Measurements from ENCODE around the gene CYB5D1. TPM values are rescaled to one million over a fixed set of nuclear protein-coding genes. Genes with fewer than 3 reads are reported as not detected.

Gene CYB5D1
- total and polyA plus RNA-seq, 2 of the 8 experiments (the other 6 are each of a cell fraction or from before 2014, with no cell fraction given), result 11.0 to 18.0 TPM

GRCh38 chr17:7873051-7873450 lies 15.2 kb downstream of the CYB5D1 start:
- no peak overlapping the region for H3K4ac ChIP-seq (replicated peaks; ENCODE audit: insufficient read length, low read depth, low read length)
- H3K79me2 ChIP-seq (ENCODE audit: control insufficient read depth in 1 of 2, insufficient read depth in 2 of 2, low read length in 2 of 2), result no peaks in the 10 kb centered on the region
- H3K4me3 ChIP-seq (ENCODE audit: extremely low read depth in 1 of 4, insufficient read depth in 2 of 4, low read depth in 3 of 4, low read length in 4 of 4), result no peak overlapping the region
- H2BK5ac ChIP-seq (ENCODE audit: low read depth, low read length), result no peak overlapping the region
- H3K23me2 ChIP-seq (ENCODE audit: low read depth, low read length), result no peaks in the 10 kb centered on the region
- H2BK120ac ChIP-seq (replicated peaks; ENCODE audit: low read depth, low read length), result no peak overlapping the region
- CTCF ChIA-PET (ENCODE audit: partially characterized antibody), result interaction anchor here (1.2 to 2.7 kb wide), 2 partner anchors 11 to 130 kb away, joined by 3 to 8 read pairs; no protein-coding TSS in a partner anchor
- H3K23ac ChIP-seq (ENCODE audit: insufficient read length), result no peak overlapping the region
- no peaks in the 10 kb centered on the region for H3K9me3 ChIP-seq (ENCODE audit: insufficient read depth in 2 of 2, low read depth in 1 of 2, low read length in 1 of 2)
- H3K14ac ChIP-seq (ENCODE audit: insufficient read length), result no peak overlapping the region
- DNase-seq (ENCODE audit: low read depth in 1 of 2, low spot score in 2 of 2), result no peak
- H2BK12ac ChIP-seq (ENCODE audit: low read depth, low read length), result no peak overlapping the region
- 91% methylated on average over 4 of the region's 4 CpGs; no CpG with 5 or more reads in 1 of the 2 experiments for WGBS, 2 experiments (ENCODE audit: extremely low coverage in 1 of 2, insufficient coverage in 1 of 2, insufficient read length in 1 of 2, insufficient replicate concordance in 2 of 2, low coverage in 1 of 2, low lambda C conversion rate in 2 of 2, missing lambda C conversion rate in 1 of 2)
- H4K91ac ChIP-seq (replicated peaks; ENCODE audit: insufficient read length, low read length), result no peak overlapping the region
- no peak overlapping the region for H2BK20ac ChIP-seq (ENCODE audit: low read length)
- no peaks in the 10 kb centered on the region for H3K4me1 ChIP-seq (replicated peaks in 1 of 4; ENCODE audit: control insufficient read depth in 3 of 4, insufficient read depth in 4 of 4, low read length in 3 of 4)
- no peaks in the 10 kb centered on the region for H3K79me1 ChIP-seq (ENCODE audit: low read depth, low read length)
- H2BK15ac ChIP-seq (ENCODE audit: low read length), result no peak overlapping the region
- FAIRE-seq, result no peak
- H3K4me2 ChIP-seq (ENCODE audit: insufficient read depth in 1 of 2, low read depth in 2 of 2, low read length in 2 of 2), result no peak overlapping the region
- no peak overlapping the region for H3K27ac ChIP-seq (ENCODE audit: low read depth, low read length)
- POLR2A ChIA-PET (ENCODE audit: partially characterized antibody), result no interaction called here
- H3K18ac ChIP-seq (ENCODE audit: extremely low read depth, low read length), result no peak overlapping the region
- H2AK5ac ChIP-seq (ENCODE audit: low read depth, low read length), result no peak overlapping the region
- no peaks in the 10 kb centered on the region for H3K27me3 ChIP-seq (replicated peaks in 1 of 4; ENCODE audit: control insufficient read depth in 3 of 4, extremely low read depth in 1 of 4, insufficient read depth in 3 of 4, low read length in 3 of 4)
- H4K20me1 ChIP-seq (replicated peaks in 1 of 2; ENCODE audit: control insufficient read depth in 1 of 2, insufficient read depth in 2 of 2, low read length in 2 of 2), result no peaks in the 10 kb centered on the region
- no peak overlapping the region for H3K56ac ChIP-seq (replicated peaks; ENCODE audit: insufficient read length, low read depth, low read length)
- H2AFZ ChIP-seq (ENCODE audit: low read length), result no peak overlapping the region
- no peak overlapping the region for H4K5ac ChIP-seq (ENCODE audit: insufficient read length, low read depth, low read length)
- no peaks in the 10 kb centered on the region for H3K36me3 ChIP-seq (ENCODE audit: control insufficient read depth in 2 of 4, insufficient read depth in 4 of 4, low read length in 3 of 4)
- H3K9ac ChIP-seq (replicated peaks in 1 of 4; ENCODE audit: extremely low read depth in 1 of 4, low read depth in 3 of 4, low read length in 3 of 4), result no peak overlapping the region; a peak in 1 of 7 replicates
- H4K8ac ChIP-seq (ENCODE audit: extremely low read depth, insufficient read depth, low read length), result no peak overlapping the region
- no peak for TF ChIP-seq CBX5 (IDR thresholded peaks at IDR 0.05; ENCODE audit: low read depth, low read length)
- no peak for TF ChIP-seq EP300 (IDR thresholded peaks at IDR 0.05; ENCODE audit: borderline replicate concordance in 1 of 2, low read depth in 2 of 2, low read length in 2 of 2)
- no peak for TF ChIP-seq TAF1 (IDR thresholded peaks at IDR 0.05; ENCODE audit: low read depth, low read length)
- no peak for TF ChIP-seq KDM1A (IDR thresholded peaks at IDR 0.05; ENCODE audit: borderline replicate concordance, low read length)
- no peak for TF ChIP-seq SRF (IDR thresholded peaks at IDR 0.05; ENCODE audit: low read depth, low read length)
- TF ChIP-seq YY1 (IDR thresholded peaks at IDR 0.05; ENCODE audit: low read depth, low read length), result no peak
- no peak for TF ChIP-seq NANOG (IDR thresholded peaks at IDR 0.05; ENCODE audit: insufficient read depth, low read depth, low read length, poor library complexity, severe bottlenecking)
- TF ChIP-seq CHD1 (IDR thresholded peaks at IDR 0.05; ENCODE audit: low read depth, low read length), result no peak

Data from H1 (cell line).